Endothelial cell of umbilical vein (primary cell): ENCODE measurements around the gene KCNG2. TPM values are rescaled to one million over a fixed set of nuclear protein-coding genes. Genes with fewer than 3 reads are reported as not detected.

ENCODE experiments used
- BruUV-seq: library from RNA; stranded (reverse); fragments of 400-500 nt; replicated peaks from 2 replicates; lab custom pipeline; 2021; lab: Mats Ljungman, UMichigan
- CTCF ChIA-PET: fragments of 300-600, 350-600 bp; sonication (Branson Sonifier 250); formaldehyde crosslinking; loops from one replicate; lab custom pipeline; 2021; ENCODE audit warnings: antibody characterized with exemption, inconsistent platforms; lab: Charles Lee
- POLR2A ChIA-PET: fragments of 300-600, 350-600 bp; sonication (Branson Sonifier 250); formaldehyde crosslinking; loops from one replicate; lab custom pipeline; 2021; ENCODE audit warnings: antibody characterized with exemption, inconsistent platforms; lab: Charles Lee
- DNase-seq: peaks from one replicate; pipeline ENCODE4 v3.0.0-alpha.2; 2011; ENCODE audit warnings: low read depth, low spot score
- FAIRE-seq: peaks from 2 replicates; lab custom pipeline; 2011; peaks lifted over from hg19 to GRCh38; lab: Jason Lieb, UNC
- H2AFZ ChIP-seq: 2 replicates; pipeline ENCODE4 v1.6.0; 2012; ENCODE audit warnings: low read depth, low read length, control low read depth, inconsistent platforms
- H3K27ac ChIP-seq: 2 replicates; pipeline ENCODE4 v1.5.1; 2011; ENCODE audit warnings: low read depth, mild to moderate bottlenecking, control low read depth, low read length, moderate library complexity; ENCODE audit not compliant: insufficient read depth
- H3K27me3 ChIP-seq, 2 experiments: 2 replicates each; pipeline versions ENCODE4 v1.6.0 to v1.6.1; 2011; ENCODE audit warnings: low read length in 2 of 2, mixed read lengths in 1 of 2; ENCODE audit not compliant: control insufficient read depth in 2 of 2, insufficient read depth in 2 of 2
- H3K36me3 ChIP-seq, 2 experiments: 2 replicates in 1 of 2; 3 replicates in 1 of 2; pipeline ENCODE4 v1.5.1; 2011; ENCODE audit warnings: low read length in 2 of 2, mild to moderate bottlenecking in 1 of 2, moderate library complexity in 1 of 2; ENCODE audit not compliant: control insufficient read depth in 2 of 2, insufficient read depth in 2 of 2; ENCODE audit errors: extremely low read depth in 1 of 2
- H3K4me1 ChIP-seq: 3 replicates; pipeline ENCODE4 v1.5.1; 2011; ENCODE audit warnings: mild to moderate bottlenecking, low read length; ENCODE audit not compliant: control insufficient read depth, insufficient read depth; ENCODE audit errors: extremely low read depth
- H3K4me2 ChIP-seq: 2 replicates; pipeline ENCODE4 v1.6.1; 2011; ENCODE audit warnings: low read length, control low read depth, mixed read lengths; ENCODE audit not compliant: insufficient read depth
- H3K4me3 ChIP-seq, 3 experiments: fragments of 200-600 bp in 1 of 3; sonication (generic), shearing (Covaris generic) in 1 of 3; replicated peaks in 1 of 3; 2 replicates each; pipeline ENCODE4 v1.5.1; 2011 to 2016; ENCODE audit warnings: control low read depth in 3 of 3, low read length in 3 of 3, mild to moderate bottlenecking in 2 of 3, inconsistent platforms in 1 of 3, low read depth in 1 of 3, moderate library complexity in 1 of 3; ENCODE audit not compliant: insufficient read depth in 1 of 3
- H3K79me2 ChIP-seq: 2 replicates; pipeline ENCODE4 v1.6.0; 2012; ENCODE audit warnings: low read length, inconsistent platforms; ENCODE audit not compliant: control insufficient read depth, insufficient read depth
- H3K9ac ChIP-seq: replicated peaks from 2 replicates; pipeline ENCODE3; 2011; ENCODE audit warnings: low read length, control low read depth; ENCODE audit not compliant: insufficient read depth; ENCODE audit errors: extremely low read depth
- H3K9me1 ChIP-seq: replicated peaks from 3 replicates; pipeline ENCODE4 v1.6.0; 2011; ENCODE audit warnings: mild to moderate bottlenecking, low read length; ENCODE audit not compliant: control insufficient read depth, insufficient read depth; ENCODE audit errors: extremely low read depth
- H3K9me3 ChIP-seq: replicated peaks from 2 replicates; pipeline ENCODE4 v1.5.1; 2012; ENCODE audit warnings: low read length, inconsistent platforms; ENCODE audit not compliant: control insufficient read depth, insufficient read depth
- H4K20me1 ChIP-seq: replicated peaks from 2 replicates; pipeline ENCODE3; 2011; ENCODE audit warnings: mild to moderate bottlenecking, low read length; ENCODE audit not compliant: control insufficient read depth, insufficient read depth; ENCODE audit errors: extremely low read depth
- CTCF ChIP-seq, 2 donors: IDR thresholded peaks; 1 replicate in 1 of 2; 2 replicates in 1 of 2; pipeline ENCODE4 v1.5.1; 2011; ENCODE audit warnings: low read length in 2 of 2, mild to moderate bottlenecking in 2 of 2, moderate library complexity in 2 of 2, control low read depth in 1 of 2, inconsistent platforms in 1 of 2, low read depth in 1 of 2; ENCODE audit not compliant: insufficient read depth in 1 of 2; ENCODE audit errors: extremely low read depth in 1 of 2
- EZH2 ChIP-seq: IDR thresholded peaks from 2 replicates; pipeline ENCODE4 v1.6.1; 2012; ENCODE audit warnings: borderline replicate concordance, low read depth, mild to moderate bottlenecking, moderate library complexity, low read length, inconsistent platforms; ENCODE audit not compliant: severe bottlenecking
- FOS ChIP-seq: IDR thresholded peaks from 2 replicates; pipeline ENCODE4 v1.6.1; 2011; ENCODE audit warnings: mild to moderate bottlenecking, low read length, moderate library complexity, borderline replicate concordance; ENCODE audit not compliant: insufficient read depth
- GATA2 ChIP-seq: IDR thresholded peaks from 2 replicates; pipeline ENCODE4 v1.7.0; 2011; ENCODE audit warnings: low read depth, mild to moderate bottlenecking, moderate library complexity, mixed read lengths, low read length; ENCODE audit not compliant: insufficient read length, insufficient read depth
- MAX ChIP-seq: IDR thresholded peaks from 2 replicates; pipeline ENCODE4 v1.6.1; 2011; ENCODE audit not compliant: insufficient read depth, insufficient read length
- MYC ChIP-seq: IDR thresholded peaks from one replicate; pipeline ENCODE4 v1.6.1; 2011; ENCODE audit warnings: mild to moderate bottlenecking, low read depth, low read length
- POLR2A ChIP-seq: IDR thresholded peaks from 2 replicates; pipeline ENCODE4 v1.6.1; 2012; ENCODE audit warnings: low read depth, mild to moderate bottlenecking, control low read depth, low read length
- POLR2AphosphoS5 ChIP-seq: IDR thresholded peaks from 2 replicates; pipeline ENCODE4 v1.6.1; 2012; ENCODE audit warnings: low read depth, mild to moderate bottlenecking, control low read depth, low read length, moderate library complexity; ENCODE audit not compliant: insufficient read depth
- dilution Hi-C: fragments of 300-500 bp; cut with MboI; formaldehyde crosslinking; loops from one replicate; pipeline ENCODE4 v1.15.0; 2019; ENCODE audit warnings: low sequenced_read_pairs; ENCODE audit not compliant: extremely low pct_ligation_motif_present
- intact Hi-C: fragments of 100-400 bp; cut with micrococcal nuclease; formaldehyde crosslinking; loops from one replicate; pipeline ENCODE4 v1.10.0; 2022
- polyA plus RNA-seq, 4 experiments: library from polyadenylated mRNA; depleted of rRNA in 3 of 4; stranded (reverse) in 3 of 4; unstranded in 1 of 4; fragments of >200 nt; gene quantifications; 2 replicates each; pipeline versions ENCODE4 v1.2.1 to v1.2.3, GENCODE V29; 2011 to 2012; ENCODE audit warnings: missing spikeins in 1 of 4
- total RNA-seq: library from RNA; stranded (reverse); gene quantifications from 2 replicates; pipeline ENCODE4 v1.2.3, GENCODE V29; 2021

Gene KCNG2
- total and polyA plus RNA-seq, 2 donors (not counting 3 experiments of a cell fraction or from before 2014, with no cell fraction given) = not detected

- no peak for FAIRE-seq
- no peaks in the 10 kb centered on the region for H3K27me3 ChIP-seq
- H3K36me3 ChIP-seq = no peaks in the 10 kb centered on the region
- H3K9me1 ChIP-seq = no peaks in the 10 kb centered on the region
- H3K4me2 ChIP-seq = no peak overlapping the region
- H3K4me3 ChIP-seq = no peak overlapping the region
- H3K79me2 ChIP-seq = no peaks in the 10 kb centered on the region
- no peak for TF ChIP-seq GATA2
- no peak for TF ChIP-seq POLR2AphosphoS5
- TF ChIP-seq MAX = no peak
- TF ChIP-seq CTCF (IDR thresholded peaks at IDR 0.05; ENCODE audit: extremely low read depth in 1 of 2, insufficient read depth in 1 of 2, low read depth in 1 of 2, low read length in 2 of 2) = no peak
- no peak for TF ChIP-seq EZH2
- TF ChIP-seq FOS = no peak
- TF ChIP-seq POLR2A = no peak
- TF ChIP-seq MYC = no peak
- H3K9ac ChIP-seq = no peak overlapping the region
- H4K20me1 ChIP-seq = no peaks in the 10 kb centered on the region
- dilution Hi-C loops = no loop called here
- POLR2A ChIA-PET = no interaction called here
- CTCF ChIA-PET = no interaction called here
- BruUV-seq = no TSS peak
- intact Hi-C loops = no loop called here
- no peaks in the 10 kb centered on the region for H3K9me3 ChIP-seq
- H3K27ac ChIP-seq = no peak overlapping the region
- no peak for DNase-seq
- H2AFZ ChIP-seq = no peak overlapping the region
- H3K4me1 ChIP-seq = no peaks in the 10 kb centered on the region
These were observed 7.6 kb downstream of the KCNG2 start for GRCh38 chr18:79805211-79805887.
